ENCODE measurements around the gene ZNF609.

The ZNF609 gene

GRCh38 chr15:64521201-64521600 lies 60.8 kb downstream of the ZNF609 start (continued):
- TF ChIP-seq ARNTL (CRISPR knock-in tag; IDR thresholded peaks at IDR 0.05; ENCODE audit: borderline replicate concordance, low read depth), result no peak

DNA sequence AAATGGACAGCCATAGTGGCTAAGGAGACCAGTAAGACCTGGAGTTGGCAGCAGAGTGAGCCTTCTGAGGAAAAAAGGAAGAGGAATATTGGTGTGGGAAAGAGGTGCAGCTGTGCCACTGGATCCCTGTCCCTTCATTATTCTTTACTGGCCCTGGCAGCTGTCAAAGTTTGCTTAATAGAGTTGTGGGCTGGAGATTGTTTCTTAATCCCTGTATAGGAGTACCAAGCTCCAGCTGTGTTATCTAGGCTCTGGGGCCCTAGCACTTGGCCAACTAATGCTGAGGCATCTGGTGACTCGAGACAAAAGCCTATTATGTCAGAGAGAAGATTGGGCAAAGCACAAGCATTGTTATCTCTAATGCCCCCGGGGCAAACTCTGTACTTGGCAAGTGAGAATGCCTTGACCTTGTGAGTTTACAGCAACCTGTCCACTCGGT lies 61.4 kb downstream of the ZNF609 start:
- peak; percentile 59 for ATAC-seq

More for the DNA sequence above, 61.4 kb downstream of the ZNF609 start:
- TF ChIP-seq ZC3H10 (CRISPR knock-in tag; IDR thresholded peaks at IDR 0.05), result no peak
- peak; percentile 65; the same call in 1 of the 2 replicates for TF ChIP-seq TSHZ2 (CRISPR knock-in tag; IDR thresholded peaks at IDR 0.05)
- no peak for TF ChIP-seq ZFP30 (CRISPR knock-in tag; IDR thresholded peaks at IDR 0.05)
- TF ChIP-seq CSDC2 (CRISPR knock-in tag; IDR thresholded peaks at IDR 0.05), result no peak
- TF ChIP-seq ARNTL (CRISPR knock-in tag; IDR thresholded peaks at IDR 0.05; ENCODE audit: borderline replicate concordance, low read depth), result no peak
- no peak for TF ChIP-seq ZNF565 (CRISPR knock-in tag; conservative IDR thresholded peaks at IDR 0.05; ENCODE audit: low read depth)
- TF ChIP-seq PPARA (CRISPR knock-in tag; IDR thresholded peaks at IDR 0.05; ENCODE audit: borderline replicate concordance), result no peak
- TF ChIP-seq CREB5 (CRISPR knock-in tag; IDR thresholded peaks at IDR 0.05; ENCODE audit: low read depth), result no peak
- TF ChIP-seq ZNF8 (CRISPR knock-in tag; IDR thresholded peaks at IDR 0.05), result no peak
- TF ChIP-seq GLIS3 (CRISPR knock-in tag; IDR thresholded peaks at IDR 0.05), result no peak
- TF ChIP-seq ZFP3 (CRISPR knock-in tag; IDR thresholded peaks at IDR 0.05), result peak; percentile 50; the same call in 1 of the 2 replicates
- TF ChIP-seq ISL1 (CRISPR knock-in tag; IDR thresholded peaks at IDR 0.05), result 0 out of 2 replicates have a peak, but pooled peaks have one; percentile 25
- no peak for TF ChIP-seq PATZ1 (CRISPR knock-in tag; IDR thresholded peaks at IDR 0.05; ENCODE audit: borderline replicate concordance)
- no peak for TF ChIP-seq ZNF70 (CRISPR knock-in tag; IDR thresholded peaks at IDR 0.05)
- TF ChIP-seq TCF4 (CRISPR knock-in tag; IDR thresholded peaks at IDR 0.05; ENCODE audit: borderline replicate concordance), result peak; percentile 22; the same call in 1 of the 2 replicates
- TF ChIP-seq SNAI2 (CRISPR knock-in tag; IDR thresholded peaks at IDR 0.05), result no peak
- TF ChIP-seq ESRRG (CRISPR knock-in tag; IDR thresholded peaks at IDR 0.05), result no peak
- no peak for TF ChIP-seq RARB (CRISPR knock-in tag; IDR thresholded peaks at IDR 0.05)
- TF ChIP-seq TOX (CRISPR knock-in tag; IDR thresholded peaks at IDR 0.05; ENCODE audit: borderline replicate concordance), result no peak
- TF ChIP-seq, protein P1, sequence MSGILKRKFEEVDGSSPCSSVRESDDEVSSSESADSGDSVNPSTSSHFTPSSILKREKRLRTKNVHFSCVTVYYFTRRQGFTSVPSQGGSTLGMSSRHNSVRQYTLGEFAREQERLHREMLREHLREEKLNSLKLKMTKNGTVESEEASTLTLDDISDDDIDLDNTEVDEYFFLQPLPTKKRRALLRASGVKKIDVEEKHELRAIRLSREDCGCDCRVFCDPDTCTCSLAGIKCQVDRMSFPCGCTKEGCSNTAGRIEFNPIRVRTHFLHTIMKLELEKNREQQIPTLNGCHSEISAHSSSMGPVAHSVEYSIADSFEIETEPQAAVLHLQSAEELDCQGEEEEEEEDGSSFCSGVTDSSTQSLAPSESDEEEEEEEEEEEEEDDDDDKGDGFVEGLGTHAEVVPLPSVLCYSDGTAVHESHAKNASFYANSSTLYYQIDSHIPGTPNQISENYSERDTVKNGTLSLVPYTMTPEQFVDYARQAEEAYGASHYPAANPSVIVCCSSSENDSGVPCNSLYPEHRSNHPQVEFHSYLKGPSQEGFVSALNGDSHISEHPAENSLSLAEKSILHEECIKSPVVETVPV (CRISPR knock-in tag; IDR thresholded peaks at IDR 0.05), result no peak
- TF ChIP-seq POU6F1 (CRISPR knock-in tag; IDR thresholded peaks at IDR 0.05; ENCODE audit: borderline replicate concordance, low read depth), result no peak

Data from SK-N-SH treated with all-trans-retinoic acid at 6 μM for 48 hours (cell line).